NCI-H345 treated with DMSO at 0.1 percent for 48 hours (cell line): ENCODE data around the gene TERT.
"Not testable (repeated sequence)": the region's sequence is repeated elsewhere in the genome, so short reads cannot be mapped to it uniquely, and the experiment has no call there.

ENCODE experiments used
- DNase-seq: peaks from one replicate; lab custom pipeline; 2025; ENCODE audit not compliant: unreplicated experiment; lab: John Stamatoyannopoulos, UW

The TERT gene

DNA sequence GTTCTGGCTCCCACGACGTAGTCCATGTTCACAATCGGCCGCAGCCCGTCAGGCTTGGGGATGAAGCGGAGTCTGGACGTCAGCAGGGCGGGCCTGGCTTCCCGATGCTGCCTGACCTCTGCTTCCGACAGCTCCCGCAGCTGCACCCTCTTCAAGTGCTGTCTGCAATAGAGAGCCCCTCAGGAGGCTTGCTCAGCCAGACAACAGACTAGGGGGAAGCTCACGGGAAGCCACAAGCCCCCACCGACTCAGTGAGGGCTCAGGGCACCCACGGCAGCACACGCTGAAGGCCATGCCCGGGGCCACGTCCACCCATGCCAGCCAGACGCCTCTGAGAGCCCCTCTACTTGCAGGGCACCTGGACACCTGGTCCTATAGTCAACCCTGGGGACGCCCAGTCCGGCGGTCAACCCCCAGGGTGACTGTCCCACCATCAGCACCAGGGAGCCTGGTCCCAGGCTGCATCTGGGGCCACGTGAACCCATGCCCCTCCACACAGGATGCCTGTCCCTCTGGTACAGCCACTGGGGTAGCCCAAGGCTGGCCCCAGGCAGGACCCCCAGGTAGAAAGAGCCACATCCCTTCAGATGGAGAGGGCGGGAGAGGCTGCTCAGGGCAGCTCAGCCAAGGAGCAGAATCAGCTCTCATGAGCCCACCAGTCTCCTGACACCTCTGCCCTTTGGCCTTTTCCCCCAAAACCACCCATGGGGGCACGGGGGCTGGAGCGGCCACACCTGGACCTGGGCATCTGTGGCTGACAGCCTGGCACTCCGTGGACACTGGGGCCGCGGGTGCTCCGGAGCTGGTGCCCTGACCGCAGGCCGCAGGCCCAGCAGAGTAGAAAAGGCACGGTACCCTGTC, 14.5 kb downstream of the TERT start:
- no peak for DNase-seq

DNA sequence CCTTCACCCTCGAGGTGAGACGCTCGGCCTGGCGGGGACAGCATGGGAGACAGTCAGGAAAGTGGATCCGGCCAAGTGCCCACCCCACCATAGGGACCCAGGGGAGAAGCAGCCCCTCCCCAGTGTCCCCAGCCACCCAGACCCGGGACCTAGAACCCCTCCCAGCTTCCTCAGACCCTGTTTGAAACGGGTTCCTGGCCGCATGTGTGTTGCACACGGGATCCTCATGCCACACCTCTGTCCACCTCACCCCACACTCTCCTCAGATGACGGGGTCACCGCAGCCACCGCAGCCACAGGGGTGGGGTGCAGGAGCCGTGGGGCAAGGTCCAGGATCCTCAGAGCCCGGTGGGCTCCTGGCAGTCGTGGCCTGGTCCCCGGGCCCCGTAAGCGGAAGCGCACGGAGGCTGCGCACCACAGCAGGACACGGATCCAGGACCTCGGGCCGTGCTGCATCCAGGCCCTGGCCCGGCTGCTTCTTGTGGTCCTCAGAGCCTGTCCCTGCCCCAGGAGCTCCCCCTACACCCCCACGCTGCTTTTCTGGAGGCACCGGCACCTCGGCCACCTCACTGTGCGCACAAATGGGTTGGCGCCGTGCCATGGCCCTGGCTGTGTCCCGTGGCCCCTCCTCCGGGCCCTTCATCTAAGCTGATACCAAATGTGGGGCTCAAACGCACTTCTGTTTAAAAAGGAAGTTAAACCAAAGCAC, 15.3 kb downstream of the TERT start:
- no peak for DNase-seq

GRCh38 chr5:1278656-1279442, 16.0 kb downstream of the TERT start:
- no peak for DNase-seq

- DNase-seq: no peak
Observed at GRCh38 chr5:1278216-1278615, 16.7 kb downstream of the TERT start.

- DNase-seq: no peak
Observed at GRCh38 chr5:1277781-1278180, 17.1 kb downstream of the TERT start.

DNA sequence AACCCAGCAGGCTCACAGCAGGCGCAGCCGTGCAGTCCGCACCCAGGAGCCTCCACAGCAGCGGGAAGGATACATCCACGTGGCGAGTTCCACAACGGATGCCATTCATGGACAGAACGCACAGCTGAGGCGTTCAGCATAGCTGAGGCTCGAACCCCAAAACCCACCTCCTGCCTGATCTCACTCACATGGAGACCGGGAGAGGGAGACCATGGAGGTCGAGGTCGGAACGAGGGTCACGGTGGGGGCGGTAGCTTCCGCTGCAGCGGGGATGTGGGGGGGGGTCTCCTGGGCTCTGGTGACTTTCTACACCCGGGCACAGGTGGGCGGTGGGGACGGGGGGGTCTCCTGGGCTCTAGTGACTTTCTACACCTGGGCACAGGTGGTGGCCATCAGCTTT, 17.5 kb downstream of the TERT start:
- DNase-seq: no peak

- no peak for DNase-seq
Observed at GRCh38 chr5:1276930-1277329, 17.9 kb downstream of the TERT start.

DNA sequence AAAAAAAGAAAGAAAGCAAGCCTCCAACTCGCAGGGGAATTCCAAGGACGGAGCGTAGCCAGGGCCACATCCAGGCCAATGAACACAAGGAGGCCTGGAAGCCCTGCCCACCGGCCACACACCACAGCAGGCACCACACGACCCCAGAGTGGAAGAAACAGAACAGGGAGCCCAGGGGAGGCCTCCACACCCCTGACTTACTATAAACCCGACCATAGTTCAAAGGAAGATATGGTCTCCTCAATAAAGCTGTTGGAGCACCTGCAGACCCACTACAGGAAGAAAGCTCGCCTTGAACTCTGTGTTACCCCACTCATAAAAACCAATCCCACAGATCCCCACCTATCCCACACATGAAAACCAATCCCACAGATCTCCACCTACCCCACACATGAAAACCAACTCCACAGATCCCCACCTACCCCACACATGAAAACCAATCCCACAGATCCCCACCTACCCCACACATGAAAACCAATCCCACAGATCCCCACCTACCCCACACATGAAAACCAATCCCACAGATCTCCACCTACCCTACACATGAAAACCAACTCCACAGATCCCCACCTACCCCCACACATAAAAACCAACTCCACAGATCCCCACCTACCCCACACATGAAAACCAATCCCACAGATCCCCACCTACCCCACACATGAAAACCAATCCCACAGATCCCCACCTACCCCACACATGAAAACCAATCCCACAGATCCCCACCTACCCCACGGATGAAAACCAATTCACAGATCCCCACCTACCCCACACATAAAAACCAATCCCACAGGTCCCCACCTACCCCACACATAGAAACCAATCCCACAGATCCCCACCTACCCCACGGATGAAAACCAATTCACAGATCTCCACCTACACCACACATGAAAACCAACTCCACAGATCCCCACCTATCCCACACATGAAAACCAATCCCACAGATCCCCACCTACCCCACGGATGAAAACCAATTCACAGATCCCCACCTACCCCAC, 19.2 kb downstream of the TERT start:
- not testable (repeated sequence) for DNase-seq

DNA sequence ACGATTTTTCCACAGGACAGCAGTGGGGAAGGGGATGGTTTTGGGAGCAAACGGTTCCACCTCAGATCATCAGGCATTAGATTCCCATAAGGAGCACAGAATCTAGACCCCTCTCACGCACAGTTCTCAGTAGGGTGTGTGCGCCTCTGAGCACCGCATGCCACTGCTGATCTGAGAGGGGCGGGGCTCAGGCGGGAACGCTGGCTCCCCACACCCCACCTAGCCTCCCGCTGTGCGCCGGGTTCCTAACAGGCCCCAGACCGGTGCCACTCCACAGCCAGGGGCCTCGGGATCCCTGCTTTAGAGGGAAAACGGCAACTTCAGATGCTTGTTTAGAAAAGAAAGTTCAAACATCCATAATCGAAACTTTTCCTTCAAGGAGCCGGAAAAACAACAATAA, 20.4 kb downstream of the TERT start:
- no peak for DNase-seq

GRCh38 chr5:1273745-1274144, 21.1 kb downstream of the TERT start:
- no peak for DNase-seq

DNA sequence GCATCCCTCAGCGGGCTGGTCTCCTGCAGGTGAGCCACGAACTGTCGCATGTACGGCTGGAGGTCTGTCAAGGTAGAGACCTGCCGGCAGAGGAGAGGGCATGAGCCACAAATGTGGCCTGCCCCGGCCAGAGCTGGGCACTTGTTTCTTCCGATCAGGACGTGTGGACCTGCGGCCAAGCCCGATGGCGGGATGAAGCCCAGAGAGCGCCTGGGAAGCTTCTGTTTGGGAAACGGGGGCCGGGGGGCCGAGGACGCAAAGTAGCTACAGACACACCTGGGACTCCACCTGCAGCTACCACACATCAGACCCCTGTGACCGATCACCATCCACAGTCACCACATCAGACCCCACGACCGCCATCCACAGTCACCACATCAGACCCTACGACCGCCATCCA, 22.7 kb downstream of the TERT start:
- no peak for DNase-seq

DNA sequence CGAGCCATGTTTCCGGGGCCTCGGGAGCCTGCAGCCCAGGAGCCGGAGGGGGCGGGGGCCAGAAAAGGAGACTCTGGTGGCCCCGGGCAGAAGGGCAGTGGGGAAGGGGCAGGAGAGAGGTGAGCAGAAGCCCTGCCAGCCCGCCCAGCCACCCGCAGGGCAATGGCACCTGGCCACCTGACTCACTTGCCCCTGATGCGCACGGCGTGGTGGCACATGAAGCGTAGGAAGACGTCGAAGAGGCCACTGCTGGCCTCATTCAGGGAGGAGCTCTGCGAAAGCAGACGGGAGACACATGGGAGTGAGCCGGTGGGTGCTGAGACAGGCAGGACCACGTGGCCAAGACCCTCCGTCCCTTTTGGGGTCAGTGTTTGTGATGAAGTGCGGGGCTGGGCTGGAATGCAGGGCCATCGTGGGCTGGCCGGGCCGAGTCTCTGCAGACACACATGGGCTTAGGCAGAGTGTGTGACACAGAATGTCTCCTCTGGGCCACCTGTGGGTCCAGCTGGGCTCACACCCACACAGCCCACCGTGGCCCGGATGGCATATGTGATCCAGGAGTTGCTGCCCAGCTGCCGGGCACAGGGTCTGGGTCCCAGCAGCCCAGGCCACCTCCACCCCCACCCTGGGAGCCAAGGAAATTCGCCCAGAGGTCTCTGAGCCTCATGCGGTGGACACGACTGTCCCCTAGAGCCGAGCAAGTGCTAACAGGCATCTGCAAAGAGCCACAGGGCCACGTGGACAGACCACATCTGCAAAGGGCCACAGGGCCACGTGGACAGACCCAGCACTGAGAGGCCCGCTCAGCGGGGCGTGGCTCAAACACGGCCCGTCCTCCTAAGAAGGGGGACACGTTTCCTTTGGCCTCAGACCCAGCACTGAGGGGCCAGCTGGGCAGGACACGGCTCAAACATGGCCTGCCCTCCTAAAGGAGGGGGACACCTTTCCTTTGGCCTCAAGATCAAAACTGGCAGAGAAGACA, 23.6 kb downstream of the TERT start:
- DNase-seq: no peak

GRCh38 chr5:1270426-1270825, 24.4 kb downstream of the TERT start:
- no peak for DNase-seq

- DNase-seq: no peak
Observed at GRCh38 chr5:1268666-1269065, 26.2 kb downstream of the TERT start.

GRCh38 chr5:1268056-1268455, 26.8 kb downstream of the TERT start:
- DNase-seq: no peak

GRCh38 chr5:1267464-1267863, 27.4 kb downstream of the TERT start:
- DNase-seq: not testable (repeated sequence)

- DNase-seq: no peak
Observed at GRCh38 chr5:1266791-1267190, 28.1 kb downstream of the TERT start.

GRCh38 chr5:1265461-1266455, 29.1 kb downstream of the TERT start:
- no peak for DNase-seq
